HG02623 (cell line): Measurements from ENCODE around the gene PCMT1.
"Not testable (repeated sequence)": the region's sequence is repeated elsewhere in the genome, so short reads cannot be mapped to it uniquely, and the experiment has no call there.

Experiments
- ATAC-seq: cut with Tn5 transposase; IDR thresholded peaks from one replicate; pipeline ENCODE4 v1.9.1; 2021; ENCODE audit warnings: moderate library complexity; ENCODE audit not compliant: unreplicated experiment

PCMT1 gene

DNA sequence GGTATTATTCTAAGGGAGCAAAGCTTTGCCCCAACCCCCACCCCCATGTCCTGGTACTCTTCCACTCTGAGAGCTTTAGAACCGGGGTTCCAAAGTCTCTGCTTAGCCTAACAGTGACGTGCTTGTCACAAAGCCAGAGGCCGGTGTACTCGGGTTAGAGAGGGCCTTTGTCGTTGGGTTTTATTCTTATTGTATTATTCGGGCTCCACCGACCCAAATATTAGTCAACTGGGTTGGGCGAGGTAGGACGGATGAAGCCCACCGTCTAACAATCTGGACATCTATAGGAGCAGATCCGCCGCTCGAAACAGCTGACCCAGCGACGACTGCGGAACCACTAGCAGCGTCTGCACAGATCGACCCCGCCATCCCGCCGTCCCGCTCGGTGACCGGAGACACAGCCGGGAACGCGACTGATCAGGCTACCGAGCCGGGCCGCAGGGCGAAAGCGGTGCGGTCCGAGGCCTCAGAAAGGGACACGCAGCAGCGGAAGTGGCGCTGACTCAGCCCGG lies 403 bp upstream of the PCMT1 start:
- ATAC-seq, result not testable (repeated sequence)

- ATAC-seq, result peak; percentile 34
These were observed 632 bp downstream of the PCMT1 start for GRCh38 chr6:149750136-149750609.

- no peak for ATAC-seq
These were observed 1.7 kb downstream of the PCMT1 start for GRCh38 chr6:149751239-149751638.

DNA sequence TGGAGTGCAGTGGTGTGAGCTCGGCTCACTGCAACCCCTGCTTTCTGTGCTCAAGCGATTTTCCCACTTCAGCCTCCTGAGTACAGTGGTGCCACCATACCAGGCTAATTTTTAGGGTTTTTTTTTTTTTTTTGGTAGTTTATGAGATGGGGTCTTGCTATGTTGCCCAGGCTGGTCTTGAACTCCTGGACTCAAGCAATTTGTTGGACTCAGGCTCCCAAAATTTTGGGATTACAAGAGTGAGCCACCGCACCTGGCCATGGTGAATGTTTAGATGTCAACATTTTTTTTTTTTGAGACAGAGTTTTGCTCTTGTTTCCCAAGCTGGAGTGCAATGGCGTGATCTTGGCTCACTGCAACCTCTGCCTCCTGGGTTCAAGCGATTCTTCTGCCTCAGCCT lies 2.4 kb downstream of the PCMT1 start:
- not testable (repeated sequence) for ATAC-seq

GRCh38 chr6:149752600-149753373 lies 3.2 kb downstream of the PCMT1 start:
- ATAC-seq, result no peak

DNA sequence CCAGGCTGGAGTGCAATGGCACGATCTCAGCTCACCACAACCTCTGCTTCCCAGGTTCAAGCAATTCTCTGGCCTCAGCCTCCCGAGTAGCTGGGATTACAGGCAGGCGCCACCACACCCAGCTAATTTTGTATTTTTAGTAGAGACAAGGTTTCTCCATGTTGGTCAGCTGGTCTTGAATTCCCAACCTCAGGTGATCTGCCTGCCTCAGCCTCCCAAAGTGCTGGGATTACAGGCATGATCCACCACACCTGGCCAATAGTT lies 3.8 kb downstream of the PCMT1 start:
- not testable (repeated sequence) for ATAC-seq

DNA sequence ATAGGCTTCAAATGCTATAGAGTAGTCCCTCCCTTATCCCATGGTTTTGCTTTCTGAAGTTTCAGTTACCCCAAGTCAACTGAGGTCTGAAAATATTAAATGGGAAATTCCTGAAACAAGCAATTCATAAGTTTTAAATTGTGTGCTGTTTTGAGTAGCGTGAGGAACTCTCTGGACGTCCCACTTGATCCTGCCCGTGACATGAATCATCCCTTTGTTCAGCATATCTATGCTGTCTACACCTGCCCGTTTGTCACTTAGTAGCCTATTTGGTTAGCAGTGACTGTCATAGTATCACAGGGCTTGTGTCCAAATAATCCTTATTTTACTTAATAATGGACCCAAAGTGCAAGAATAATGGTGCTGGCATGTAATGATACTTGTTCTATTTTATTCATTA lies 5.0 kb downstream of the PCMT1 start:
- ATAC-seq, result no peak

DNA sequence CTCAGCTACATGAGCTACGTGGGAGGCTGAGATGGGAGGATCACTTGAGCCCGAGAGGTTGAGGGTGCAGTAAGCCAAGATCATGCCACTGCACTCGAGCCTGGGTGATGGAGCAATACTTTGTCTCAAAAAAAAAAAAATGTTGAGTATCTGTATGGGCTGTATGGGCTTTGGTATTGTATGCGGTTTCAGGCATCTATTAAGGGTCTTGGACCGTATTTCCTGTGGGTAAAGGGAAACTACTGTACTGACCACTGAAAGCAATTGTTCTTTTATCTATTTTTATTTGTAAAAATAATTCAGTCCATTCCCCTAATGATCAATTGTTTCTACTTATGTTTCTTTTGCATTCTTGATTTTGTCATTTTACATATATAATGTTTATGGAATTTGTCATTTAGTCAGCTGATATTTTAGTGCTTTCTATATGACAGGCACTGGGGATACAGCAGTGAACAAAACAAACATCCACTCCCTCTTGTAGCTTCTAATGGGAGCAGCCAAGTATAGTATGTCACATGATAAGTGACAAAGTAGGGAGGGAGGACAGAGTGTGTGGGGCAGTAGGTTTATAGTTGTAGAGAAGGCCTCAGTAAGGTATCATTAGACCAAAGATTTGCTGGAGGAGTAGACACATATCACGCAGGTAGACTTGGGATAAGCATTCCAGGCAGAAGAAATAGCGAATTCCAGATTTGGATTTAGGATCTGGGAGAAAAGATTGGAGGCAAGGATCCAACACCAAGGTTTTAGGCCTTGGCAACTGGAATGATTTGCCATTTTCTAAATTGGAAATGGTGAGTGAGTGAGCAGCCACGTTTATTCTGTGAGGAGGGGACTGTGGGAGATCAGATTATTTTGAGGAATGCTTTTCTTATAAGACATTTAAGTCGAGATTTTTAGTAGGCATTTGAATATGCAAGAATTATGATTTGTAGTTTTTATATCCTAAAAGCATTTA lies 6.0 kb downstream of the PCMT1 start:
- peak; percentile 68 for ATAC-seq

GRCh38 chr6:149756261-149756636 lies 6.7 kb downstream of the PCMT1 start:
- ATAC-seq, result no peak

DNA sequence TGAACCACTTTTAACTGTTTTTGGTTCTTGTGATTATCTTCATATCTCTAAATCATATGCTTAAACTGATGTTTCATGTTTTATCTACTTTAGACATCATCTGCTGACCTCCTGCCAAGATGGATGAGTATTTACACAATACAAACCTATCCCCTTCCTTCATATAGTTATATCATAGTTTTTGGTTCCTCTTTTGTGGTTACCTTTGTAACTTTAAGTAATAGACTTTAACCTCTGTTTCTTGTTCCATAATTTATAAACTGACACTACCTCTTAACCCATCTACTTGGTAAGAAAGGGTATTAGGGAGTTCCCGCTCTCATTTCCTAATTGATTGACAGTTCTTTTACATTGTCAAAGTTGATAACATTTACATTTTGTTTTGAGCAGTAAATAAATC lies 11.9 kb downstream of the PCMT1 start:
- peak; percentile 92 for ATAC-seq

- ATAC-seq, result no peak
These were observed 14.3 kb downstream of the PCMT1 start for GRCh38 chr6:149763866-149764265.

GRCh38 chr6:149766156-149766769 lies 16.7 kb downstream of the PCMT1 start:
- no peak for ATAC-seq

GRCh38 chr6:149769676-149770075 lies 20.1 kb downstream of the PCMT1 start:
- no peak for ATAC-seq

GRCh38 chr6:149771185-149771584 lies 21.6 kb downstream of the PCMT1 start:
- no peak for ATAC-seq

DNA sequence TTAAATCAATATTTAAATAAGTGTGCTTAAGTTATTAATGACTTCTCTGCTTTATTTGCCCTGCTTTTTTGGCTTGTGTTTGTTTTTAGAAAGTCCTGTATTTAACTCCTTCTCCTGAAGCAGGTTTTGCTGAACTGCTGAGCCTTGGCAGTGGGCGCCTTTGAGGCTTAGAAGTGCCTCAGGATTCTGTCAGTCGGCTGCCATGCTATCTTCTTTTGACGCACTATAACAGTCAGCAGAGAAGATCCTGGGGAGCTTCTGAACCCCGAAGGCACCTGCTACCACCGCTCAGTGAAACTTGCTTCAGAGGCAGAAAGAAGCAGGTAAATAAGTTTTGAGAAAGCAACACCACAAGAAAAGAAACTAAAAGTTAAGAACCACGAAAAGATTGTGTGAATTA lies 22.4 kb downstream of the PCMT1 start:
- no peak for ATAC-seq

GRCh38 chr6:149777624-149778023 lies 28.1 kb downstream of the PCMT1 start:
- ATAC-seq, result no peak

DNA sequence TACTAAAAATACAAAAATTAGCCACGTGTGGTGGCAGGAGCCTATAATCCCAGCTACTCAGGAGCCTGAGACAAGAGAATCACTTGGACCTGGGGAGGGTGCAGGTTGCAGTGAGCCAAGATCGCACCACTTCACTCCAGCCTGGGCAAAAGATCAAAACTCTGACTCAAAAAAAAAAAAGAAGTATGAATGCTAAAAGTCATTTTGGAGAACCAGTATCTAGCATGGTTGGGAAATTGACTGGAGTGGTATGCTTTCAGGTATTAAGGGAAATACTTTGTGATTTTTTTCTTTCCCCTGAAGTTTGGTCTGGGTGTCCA lies 30.1 kb downstream of the PCMT1 start:
- ATAC-seq, result no peak

- no peak for ATAC-seq
These were observed 32.2 kb downstream of the PCMT1 start for GRCh38 chr6:149781715-149782114.

GRCh38 chr6:149782337-149782736 lies 32.8 kb downstream of the PCMT1 start:
- no peak for ATAC-seq

DNA sequence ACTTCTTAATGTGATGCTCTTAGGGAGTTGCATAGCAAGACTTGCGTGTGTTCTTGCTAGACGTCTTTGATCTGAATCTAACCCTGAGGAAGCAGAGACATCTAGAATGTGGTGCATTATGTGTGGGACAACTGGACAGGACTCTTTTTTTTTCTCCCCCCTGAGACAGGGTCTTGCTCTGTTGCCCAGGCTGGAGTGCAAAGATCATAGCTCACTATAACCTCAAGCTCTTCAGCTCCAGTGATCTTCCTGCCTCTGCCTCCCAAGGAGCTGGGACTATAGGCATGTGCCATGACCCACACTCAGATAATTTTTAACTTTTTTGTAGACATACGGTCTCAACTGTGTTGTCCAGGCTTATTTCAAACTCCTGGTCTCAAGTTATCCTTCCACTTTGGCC lies 34.0 kb downstream of the PCMT1 start:
- ATAC-seq, result no peak

DNA sequence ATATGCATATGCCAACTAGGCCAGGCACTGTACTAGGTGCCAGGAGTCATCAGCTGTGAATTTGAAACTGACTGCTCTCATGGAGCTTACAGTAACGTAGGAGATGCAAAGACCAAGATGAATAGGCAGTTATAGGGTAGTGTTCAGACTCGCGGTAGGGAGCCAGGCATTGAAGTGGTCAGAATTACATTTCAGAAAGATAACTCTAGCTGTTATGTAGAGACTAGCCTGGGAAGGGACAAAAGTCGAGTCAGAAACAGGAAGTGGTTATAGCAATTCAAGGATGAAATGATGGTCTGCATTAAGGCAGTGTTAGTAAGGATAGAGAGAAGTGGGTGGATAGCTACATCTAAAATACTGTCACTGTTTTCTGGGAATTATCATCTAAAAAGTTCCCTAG lies 56.6 kb downstream of the PCMT1 start:
- no peak for ATAC-seq

- no peak for ATAC-seq
These were observed 60.3 kb downstream of the PCMT1 start for GRCh38 chr6:149809798-149810197.
